ENCODE results near the gene NECTIN4.
"Not testable (repeated sequence)": the region's sequence is repeated elsewhere in the genome, so short reads cannot be mapped to it uniquely, and the experiment has no call there.

NECTIN4 gene

DNA sequence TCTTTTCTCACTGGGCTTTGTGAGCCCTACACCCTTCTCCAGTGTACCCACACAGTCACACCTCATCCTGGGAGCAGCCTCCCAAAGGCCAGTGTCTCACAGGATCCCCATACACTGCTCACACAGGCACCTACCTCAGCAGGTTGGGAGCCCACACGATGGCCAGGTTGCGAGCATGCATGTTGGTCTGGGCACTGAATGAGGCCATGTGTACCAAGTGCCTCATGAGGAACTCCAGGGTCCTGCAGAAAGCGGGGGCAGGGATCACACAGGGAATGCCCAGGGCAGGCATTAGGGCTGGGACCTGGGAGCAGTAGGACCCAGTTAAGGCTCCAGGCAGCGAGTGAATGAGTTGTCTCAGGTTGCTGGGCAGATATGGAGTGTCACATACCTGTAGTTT lies 35.1 kb downstream of the NECTIN4 start:
- DNase-seq (ENCODE audit: low spot score): no peak

DNA sequence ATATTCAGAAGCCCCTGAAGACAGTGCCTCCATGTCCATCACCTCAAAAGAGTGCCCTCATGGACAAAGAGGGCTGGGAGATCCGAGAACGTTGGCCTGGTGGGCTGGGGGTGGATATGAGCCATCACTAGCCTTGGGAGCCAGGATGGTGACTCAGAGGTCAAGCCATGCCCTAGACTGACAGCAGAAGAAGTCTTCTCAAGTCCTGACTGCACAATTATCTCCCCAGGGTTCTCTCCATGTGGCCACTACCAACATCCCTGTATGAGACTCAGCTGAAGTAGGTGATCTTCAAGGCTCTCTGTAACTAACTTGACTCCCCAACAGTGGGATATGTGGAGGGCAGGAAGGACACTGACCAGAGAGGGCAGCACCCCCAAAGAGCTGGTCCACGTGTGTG lies 36.5 kb downstream of the NECTIN4 start:
- DNase-seq (ENCODE audit: low spot score): no peak

DNA sequence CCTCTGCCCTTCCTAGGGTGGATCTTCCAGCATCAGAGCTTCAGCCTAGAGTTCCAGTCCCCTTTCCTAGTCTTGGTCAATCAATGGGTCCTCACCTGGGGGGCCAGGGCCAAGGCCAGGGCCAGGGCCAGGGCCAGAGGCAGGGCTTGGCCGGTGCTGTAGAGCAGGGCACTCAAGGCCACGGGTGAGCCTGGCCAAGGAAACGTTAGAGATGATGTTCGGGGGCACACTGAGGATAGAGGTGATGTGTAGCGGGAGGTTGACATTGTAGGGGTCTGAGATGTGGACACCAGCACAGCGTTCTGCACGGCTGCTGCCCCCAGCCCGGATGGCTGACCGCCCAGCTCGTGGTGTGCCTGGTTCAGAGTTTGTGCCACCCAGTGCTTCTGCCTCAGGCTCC lies 38.1 kb downstream of the NECTIN4 start:
- no peak for DNase-seq (ENCODE audit: low spot score)

DNA sequence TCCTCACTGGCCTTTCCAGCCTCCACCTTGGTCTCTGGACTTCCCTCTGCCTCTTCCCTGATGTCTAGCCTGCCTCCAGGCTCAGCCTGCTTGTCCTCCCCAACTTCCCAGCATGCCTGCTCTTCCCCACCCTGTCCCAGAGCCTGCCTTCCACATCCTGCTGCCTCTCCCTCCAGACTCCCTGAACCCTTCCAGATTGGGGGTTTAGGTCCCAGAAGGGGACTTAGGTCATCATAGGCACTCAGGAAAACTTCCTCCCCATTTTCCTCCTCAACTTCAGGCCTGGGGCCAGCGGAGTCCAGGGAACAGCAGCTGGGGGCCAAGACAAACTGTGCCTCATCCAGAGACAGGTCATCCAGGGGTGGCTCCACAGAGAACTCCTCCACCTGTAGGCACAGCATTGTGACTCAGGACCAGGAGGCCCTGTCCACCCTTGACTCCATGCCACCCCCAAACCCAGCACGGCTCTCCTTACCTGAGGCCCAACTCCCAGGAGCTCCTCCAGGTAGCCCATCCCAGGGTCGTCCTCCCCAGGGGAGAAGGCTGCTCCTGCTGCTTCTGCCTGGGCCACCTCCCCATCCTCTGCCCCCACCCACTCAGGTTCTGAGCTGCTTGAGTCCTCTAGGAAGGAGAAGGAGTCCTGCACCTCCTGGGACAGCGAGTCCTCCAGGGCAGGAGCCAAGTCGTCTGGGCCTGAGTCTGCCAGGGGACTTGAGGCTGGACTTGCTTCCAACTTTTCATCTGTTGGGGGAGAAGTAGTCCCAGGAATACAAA lies 40.2 kb downstream of the NECTIN4 start:
- no peak for DNase-seq (ENCODE audit: low spot score)

DNA sequence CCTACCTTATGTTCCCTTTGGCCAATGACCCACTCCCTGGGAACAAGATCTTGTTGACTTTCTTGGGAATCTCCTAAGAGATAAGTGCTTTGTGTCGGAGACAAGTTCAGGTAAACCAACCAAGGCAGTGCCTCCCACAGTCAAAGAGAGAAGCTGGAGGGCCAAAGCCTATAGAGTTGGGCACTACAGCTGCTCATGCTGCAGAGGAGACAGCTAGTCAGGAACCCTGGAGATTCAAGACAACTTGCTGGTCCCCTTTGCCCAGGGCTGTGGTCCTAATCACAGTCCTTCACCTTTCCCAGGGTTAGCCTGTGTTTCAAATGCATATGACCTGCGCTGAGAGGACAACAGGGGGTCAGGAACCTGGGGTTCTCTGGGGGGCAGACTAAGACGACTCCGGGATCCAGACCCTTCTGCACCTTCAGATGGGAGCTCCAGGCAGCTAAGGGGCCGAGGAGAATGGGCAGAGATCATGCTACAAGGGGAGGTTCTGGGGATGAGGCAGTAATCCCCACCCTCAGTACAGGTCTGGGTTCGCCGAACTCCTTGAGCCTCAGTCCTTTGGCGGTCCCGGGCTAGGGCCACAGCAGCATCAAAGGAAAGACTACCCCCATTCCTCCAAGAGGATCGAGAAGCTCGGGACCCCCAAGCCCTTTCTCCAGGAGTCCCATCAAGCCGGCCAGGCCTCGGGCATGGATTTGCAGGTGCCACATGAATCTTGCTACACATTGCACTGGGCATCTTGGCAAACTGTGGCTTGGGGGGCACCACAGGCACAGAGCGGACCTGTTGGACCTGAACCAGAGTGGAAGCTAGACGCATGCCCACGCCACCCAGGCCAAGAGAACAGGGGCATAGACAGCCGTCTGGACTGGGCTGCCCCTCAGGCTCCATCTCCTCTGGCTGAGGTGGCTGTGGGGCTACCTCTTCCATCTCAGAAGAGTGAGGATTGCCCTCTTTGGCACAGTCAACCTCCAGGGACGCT lies 41.6 kb downstream of the NECTIN4 start:
- no peak for DNase-seq (ENCODE audit: low spot score)

DNA sequence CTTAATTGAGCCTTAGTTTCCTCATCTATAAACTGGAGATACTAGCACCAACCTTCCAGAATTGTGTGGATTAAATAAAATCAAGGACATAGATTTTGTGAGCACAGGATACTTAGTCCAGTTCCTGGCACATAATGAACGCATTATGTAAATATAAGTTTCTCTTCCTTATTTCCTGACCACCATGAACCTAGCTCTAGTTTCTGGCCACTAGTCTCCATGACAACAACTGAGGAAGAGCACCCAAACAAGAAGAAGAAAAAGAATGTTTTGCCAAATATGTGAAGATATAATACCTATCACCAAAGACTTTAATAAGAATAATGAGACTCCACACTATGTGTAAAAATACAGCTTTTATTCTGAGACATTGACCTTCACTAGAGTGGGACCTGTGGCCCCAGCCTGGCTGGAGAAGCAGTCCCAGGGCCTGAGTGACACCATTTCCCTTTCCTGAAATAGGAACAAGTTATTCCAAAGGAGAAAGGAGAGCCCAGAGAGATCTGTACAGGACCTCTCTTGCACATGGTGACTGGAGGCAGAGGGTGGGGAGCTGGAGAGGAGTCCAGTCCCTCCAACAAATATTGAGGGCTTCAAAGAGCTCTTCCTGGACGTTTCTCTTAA lies 42.6 kb downstream of the NECTIN4 start:
- no peak for DNase-seq (ENCODE audit: low spot score)

DNA sequence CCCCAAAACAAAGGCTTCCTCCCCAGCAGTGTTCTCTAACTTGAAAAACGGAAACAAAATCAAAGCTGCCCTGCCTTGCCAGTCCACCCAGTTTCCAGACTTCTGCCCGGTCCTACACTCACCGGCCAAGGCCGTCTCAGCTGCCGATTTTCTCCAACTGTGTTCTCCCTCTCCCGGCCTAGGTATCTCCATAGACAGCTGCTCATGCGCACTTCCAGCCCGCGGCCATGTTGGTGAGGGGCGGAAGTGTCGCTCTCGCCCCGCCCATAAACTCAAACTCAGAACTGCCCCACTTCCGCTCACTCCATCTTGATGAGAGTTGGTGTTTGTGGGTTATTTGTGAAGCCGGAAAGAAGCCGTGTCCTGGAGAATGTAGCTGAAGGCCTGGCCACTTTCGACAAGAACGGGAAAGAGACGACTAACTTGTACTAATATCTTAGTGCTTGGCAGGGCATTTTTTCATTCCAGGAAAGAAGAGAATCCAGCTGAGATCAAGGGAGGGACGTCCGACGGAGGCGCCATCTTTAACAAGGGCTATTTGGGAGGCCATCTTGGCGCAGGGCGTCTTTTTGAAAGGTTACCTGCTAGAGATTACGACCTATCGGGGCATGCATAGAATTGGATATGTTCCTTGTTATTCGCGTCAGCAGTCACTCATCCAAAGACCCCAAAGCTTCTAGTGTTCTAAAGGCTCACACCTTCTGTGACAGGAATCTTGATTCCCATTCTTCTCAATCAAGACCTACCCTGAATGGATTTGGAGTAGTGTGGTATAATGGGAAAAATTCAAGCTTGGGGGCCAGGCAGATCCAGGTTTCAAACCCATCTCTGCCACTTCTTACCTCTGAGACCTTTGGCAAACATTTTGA lies 43.4 kb downstream of the NECTIN4 start, which contains the start of gene USF1:
TSS of gene USF1 (minus strand) at position 242 of the 869 bp plus-strand sequence. CDS start 2,702 bp downstream, outside the sequence.
- peak; percentile 90 for DNase-seq (ENCODE audit: low spot score)

DNA sequence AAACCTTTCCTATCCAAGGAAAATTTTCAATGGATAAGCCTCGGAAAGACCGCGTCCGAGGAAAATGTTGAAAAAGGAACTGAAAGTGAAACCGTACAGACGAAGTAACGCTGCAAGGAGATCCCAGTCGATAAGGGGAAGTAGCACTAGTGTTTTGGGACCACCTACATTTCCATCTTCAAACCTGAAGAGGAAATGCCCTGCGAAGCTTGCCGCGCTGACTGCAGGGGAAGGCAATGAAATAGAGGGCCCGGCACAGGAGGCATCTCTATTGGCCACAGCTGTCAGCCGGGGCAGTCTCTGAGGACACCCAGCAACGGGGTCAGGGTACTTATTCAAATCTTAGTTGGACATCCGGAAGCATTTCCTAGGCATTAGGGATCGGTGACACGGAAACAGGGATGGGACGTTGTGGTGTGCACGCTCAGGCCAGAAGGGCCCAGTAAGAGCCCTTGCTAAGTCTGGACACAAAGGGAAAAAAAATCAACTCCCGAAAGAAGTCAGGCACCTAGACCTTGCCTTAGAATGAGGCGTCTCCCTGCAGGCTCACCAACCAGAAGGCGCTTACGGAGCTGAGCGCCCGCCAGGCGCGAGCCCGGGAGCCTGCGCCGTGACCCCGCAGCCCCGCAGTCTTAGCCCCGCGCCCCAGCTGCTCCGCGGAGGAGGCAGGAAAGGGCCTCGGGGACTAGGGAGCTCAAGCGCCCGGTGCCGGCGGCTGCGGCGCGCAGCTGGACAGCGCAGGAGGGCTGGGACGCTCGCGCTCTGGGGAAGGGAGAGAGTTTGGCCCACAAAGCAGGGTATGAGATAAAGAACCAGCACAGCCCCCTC lies 44.2 kb downstream of the NECTIN4 start:
- peak; percentile 86 for DNase-seq (ENCODE audit: low spot score)

DNA sequence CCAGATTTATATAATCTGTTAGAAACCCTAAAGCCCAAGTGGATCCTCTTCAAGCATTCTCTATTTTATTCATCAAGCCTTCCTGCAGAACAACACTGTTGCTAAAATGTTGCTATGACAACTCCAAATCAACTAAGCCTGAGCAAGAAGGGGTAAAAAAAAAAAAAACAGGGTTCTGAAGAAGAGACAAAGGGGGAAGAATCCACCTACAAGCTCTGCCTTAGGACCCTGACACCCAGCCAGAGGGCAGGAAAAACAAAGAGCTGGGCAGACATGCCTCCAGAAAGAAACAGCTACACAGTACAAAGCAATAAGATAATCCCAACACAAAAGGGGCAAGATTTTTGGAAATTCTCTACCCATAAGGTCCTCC lies 44.8 kb downstream of the NECTIN4 start:
- no peak for DNase-seq (ENCODE audit: low spot score)

DNA sequence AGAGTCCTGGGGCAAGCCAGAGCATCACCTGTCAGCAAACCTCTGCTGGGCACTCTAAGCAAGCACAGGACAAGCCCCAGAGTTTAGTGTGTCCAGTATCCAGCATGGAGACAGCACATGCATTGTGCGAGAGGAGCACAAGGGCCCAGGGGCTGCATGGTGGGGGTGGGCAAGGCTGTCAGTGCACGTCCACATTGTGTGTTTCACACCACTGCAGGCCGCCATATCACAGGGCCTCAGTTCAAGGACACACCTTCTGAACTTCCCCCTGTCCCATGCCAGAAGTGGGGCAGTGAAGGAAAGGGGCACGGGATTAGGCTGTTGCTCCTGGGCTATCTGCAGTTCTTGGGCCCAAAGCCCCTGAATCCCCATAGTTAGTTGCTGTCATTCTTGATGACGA lies 49.8 kb downstream of the NECTIN4 start:
- no peak for DNase-seq (ENCODE audit: low spot score)

DNA sequence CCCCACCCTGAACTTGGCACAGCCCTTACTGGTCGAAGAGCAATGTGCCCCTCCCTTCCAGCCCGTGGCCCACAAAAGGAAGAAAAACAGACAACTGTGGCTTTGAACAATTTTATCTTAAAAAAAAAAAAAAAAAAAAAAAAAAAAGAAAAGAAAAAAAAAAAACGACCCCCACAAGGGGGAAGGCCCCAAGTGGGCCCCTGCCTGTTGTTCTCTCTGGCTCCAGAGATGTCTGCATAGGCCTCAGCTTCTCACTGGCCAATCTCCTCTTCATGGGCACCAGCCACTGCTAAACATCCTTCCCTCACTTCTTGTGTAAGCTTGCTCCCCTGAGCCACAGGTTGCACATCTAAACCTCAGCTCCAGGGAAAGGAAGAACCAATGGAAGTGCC lies 50.2 kb downstream of the NECTIN4 start:
- no peak for DNase-seq (ENCODE audit: low spot score)

DNA sequence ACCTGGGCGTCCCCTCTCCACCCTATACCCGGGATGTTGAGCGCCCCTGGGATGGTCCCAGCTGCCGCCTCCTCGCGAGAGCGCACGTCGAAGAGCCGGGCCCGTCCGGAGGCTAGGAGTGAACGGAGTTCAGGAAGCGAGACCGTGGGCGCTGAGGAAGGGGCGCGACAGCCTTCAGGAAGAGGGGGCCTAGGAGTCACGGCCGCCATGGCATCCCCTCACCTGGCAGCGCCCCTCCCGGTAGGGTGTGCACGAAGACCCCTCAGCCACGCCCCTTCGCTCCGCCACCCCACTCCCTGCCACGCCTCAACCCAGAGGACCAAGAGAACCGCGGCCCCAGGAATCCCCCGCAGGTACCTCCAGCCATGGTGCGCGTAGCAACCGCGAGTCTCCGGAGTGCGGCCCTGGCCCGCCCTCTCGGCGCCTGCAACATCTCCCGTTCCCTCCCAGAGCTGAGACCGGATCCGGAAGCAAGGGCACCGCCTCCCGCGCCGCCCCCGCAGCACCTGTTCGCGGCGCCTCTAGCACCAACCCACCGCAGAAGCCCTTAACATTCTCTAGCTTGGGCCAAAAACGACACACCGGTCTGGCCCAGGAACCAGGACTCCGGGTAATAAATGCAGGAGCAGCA lies 50.7 kb downstream of the NECTIN4 start, which contains the start of gene TSTD1:
TSS of gene TSTD1 (minus strand) at position 442 of the 631 bp plus-strand sequence. CDS start at position 367, 75 bp downstream.
- DNase-seq (ENCODE audit: low spot score): no peak

DNA sequence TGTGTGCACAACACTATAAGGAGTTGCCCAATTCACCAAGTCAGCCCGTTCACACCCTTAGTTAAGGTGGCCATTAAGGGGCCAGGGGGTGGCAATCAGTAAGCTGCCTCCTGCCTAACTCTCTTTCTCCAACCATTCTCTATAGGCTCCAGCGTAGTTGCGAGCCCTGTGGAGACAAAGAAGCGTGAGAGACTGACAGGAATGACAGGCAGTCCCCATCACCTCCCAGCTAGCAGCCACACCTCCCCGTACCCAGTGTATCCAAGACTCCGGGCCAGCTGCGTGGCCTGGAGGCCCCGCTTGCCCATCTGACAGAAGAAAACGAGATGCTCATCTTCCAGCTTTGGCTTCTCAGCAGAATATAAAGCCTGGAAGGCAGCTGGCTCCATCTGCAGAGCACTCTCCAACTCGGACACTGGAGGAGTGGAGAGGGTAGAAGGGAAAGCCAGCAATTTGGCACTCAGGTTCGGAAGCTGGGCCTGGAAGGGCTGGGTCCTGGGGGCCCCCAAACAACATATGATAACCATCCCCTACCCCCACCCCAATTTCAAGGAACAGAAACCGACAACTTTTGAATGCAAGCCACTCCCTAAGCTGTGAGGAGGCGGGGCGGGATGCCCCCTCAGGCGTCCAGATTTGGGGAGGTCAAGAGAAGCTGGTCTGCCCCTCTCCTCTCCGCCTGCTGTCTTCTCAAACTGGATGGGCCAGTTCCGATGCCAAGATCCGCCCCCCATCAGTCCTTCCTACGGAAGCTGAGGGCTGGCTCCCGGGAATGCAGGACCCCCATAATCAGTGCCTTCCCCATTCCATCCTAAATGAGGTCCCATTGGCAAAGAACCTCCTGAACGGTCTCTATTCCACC lies 51.5 kb downstream of the NECTIN4 start:
- DNase-seq (ENCODE audit: low spot score): no peak

DNA sequence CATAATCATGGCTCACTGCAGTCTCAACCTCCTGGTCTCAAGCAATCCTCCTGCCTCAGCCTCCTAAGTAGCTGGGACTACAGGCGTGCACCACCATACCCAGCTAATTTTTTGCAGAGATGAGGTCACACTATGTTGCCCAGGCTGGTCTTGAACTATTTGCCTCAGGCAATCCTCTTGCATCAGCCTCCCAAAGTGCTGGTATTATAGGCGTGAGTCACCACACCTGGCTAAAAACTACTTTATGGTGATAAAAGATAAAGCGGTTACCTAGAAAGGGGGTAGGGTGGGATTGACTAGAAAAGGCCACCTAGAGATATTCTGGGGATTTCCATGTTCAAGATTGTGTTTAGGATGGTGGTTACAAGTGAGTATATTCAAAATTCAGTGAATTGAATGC lies 55.6 kb downstream of the NECTIN4 start:
- DNase-seq (ENCODE audit: low spot score): no peak

DNA sequence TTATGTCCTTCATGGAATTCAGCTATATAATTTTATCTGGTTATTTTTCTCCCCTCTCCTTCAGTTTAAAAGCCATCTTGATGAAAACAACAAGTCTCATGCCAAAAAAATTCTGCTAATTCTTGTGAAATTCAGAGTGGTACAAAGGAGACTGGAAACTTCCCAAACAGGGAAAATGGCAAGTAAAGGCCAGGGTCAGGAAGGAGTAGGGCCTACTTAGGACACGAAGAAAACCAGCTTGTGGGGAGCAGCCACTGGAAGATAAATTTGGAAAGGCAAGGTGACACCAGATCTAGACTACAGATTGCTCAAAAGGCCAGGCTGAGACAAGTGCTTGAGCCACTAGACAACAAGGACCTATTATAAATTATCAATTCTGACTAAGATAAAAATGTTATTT lies 56.9 kb downstream of the NECTIN4 start:
- no peak for DNase-seq (ENCODE audit: low spot score)

DNA sequence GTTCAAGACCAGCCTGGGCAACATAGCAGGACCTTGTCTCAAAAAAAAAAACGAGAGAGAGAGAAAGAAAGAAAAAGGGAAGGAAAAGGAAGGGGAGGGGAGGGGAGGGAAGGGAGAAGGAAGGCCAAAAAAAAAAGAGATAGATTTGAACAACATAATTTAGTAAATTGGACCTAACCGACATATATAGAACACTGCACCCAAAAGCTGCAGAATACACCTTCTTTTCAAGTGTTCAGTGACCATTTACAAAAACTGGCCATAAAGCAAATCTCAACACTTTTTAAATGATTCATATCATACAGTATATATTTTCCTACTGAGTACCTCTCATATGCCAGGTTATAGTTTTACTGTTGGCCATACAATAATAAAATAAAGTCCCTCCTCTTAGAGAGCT lies 57.5 kb downstream of the NECTIN4 start:
- no peak for DNase-seq (ENCODE audit: low spot score)

DNA sequence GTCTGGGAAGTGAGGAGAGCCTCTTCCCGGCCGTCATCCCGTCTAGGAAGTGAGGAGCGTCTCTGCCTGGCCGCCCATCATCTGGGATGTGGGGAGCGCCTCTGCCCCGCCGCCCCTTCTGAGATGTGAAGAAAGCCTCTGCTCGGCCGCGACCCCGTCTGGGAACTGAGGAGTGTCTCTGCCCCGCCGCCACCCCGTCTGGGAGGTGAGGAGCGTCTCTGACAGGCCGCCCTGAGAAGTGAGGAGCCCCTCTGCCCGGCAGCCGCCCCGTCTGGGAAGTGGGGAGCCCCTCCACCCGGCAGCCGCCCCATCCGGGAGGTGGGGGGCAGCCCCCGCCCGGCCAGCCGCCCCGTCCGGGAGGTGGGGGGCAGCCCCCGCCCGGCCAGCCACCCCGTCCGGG lies 59.9 kb downstream of the NECTIN4 start:
- DNase-seq (ENCODE audit: low spot score): not testable (repeated sequence)

DNA sequence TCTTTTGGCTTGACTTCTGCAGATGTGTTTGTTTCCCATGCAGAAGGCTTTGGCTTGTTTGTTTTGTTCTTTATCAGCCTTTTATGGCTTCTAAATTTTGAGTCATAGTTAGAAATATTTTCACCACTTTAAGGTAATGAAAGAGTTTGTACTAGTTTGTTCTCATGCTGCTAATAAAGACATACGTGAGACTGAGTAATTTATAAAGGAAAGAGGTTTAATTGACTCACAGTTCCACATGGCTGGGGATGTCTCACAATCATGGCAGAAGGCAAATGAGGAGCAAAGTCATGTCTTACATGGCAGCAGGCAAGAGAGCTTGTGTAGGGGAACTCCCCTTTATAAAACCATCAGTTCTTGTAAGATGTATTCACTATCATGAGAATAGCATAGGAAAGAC lies 62.4 kb downstream of the NECTIN4 start:
- DNase-seq (ENCODE audit: low spot score): not testable (repeated sequence)

DNA sequence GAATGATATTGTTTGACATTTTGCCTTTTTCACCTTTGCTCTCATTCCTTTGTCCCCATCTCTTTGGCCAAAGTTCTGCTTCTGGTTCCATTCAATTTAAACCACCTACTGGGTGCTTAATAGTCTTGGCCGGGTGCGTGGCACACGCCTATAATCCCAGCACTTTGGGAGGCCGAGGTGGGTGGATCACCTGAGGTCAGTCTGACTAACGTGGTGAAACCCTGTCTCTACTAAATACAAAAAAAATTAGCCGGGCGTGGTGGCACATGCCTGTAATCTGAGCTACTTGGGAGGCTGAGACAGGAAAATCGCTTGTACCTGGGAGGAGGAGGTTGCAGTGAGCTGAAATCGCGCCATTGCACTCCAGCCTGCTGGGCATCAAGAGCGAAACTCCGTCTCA lies 66.9 kb downstream of the NECTIN4 start:
- DNase-seq (ENCODE audit: low spot score): not testable (repeated sequence)

Measured in HuH-7.5 (cell line).